ENCODE results near the gene ROBO1.
A peak's percentile ranks its signal among the peaks of the same experiment; 100 is the strongest.

Gene ROBO1

DNA sequence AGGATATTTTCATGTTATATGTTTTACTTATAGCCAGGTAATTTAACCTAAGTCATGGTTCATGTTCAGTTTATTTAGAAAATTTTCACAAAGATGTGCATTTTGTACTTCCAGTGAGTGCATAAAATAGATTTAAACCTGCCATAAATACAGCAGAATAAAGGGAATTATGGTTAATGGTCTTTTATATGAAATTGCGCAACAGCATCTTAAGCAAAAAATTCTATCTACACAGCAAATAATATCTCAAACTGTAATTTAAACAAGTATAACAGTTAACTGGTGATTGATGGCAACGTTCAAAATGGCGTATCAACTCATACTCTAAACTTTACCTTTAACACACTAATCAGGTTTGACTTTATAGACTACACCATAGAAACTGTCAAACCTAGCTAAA lies 97.6 kb downstream of the ROBO1 start:
- DNase-seq (ENCODE audit: low spot score) = no peak

DNA sequence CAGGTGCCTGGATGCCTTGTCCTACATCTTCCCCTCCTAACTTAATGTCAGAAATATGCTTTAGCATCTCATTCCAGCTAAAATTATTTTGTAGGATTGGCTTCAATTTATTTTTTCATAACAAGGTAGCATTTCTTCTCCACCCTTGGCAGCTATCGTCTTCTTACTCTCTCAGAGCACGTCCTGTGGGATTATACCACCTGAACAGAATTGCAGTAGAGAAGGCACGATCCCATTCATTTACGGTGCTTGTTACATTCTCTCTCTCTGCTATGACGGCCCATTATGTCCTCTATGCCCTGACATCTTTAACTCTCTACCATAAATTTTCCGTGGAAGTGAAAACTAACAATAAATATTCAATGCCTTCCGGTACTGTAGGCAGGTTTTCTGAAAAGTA lies 103.3 kb downstream of the ROBO1 start:
- no peak for DNase-seq (ENCODE audit: low spot score)

DNA sequence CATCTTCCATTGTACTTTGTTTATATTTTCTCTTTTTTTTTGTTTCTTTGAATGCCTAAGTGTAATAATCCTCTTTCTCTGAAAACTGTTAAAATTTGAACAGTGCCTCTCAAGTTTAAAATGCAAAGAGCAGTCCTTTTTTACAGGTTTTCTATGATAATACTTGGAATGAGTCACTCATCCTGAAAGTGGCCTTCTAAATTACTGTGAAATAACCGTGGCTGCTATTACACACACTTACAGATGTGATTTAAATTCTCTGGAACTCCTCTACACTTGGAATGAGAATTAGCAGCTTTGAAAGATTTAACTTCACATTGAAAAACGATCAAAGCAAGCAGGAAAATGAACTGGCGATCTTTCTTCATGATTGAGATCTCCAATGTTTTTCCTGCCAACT lies 105.9 kb downstream of the ROBO1 start:
- DNase-seq (ENCODE audit: low spot score) = no peak

DNA sequence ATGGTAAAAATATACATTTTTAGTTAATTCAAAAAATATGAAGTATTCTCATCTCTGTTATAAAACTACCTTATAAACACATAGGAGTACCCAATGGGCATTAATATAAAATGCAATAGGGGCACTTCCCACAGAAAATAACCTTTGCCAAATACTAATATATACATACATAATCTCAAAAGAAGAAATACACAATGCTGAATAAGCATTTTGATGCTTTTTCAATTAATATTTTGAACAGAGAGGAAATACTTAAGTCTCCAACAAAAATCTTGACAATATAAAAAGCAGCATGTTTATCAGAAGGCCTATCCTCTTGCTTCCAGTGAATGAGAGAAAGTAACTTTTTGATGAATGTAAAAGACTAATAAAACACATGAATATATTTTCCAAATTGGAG lies 110.7 kb downstream of the ROBO1 start:
- no peak for DNase-seq (ENCODE audit: low spot score)

DNA sequence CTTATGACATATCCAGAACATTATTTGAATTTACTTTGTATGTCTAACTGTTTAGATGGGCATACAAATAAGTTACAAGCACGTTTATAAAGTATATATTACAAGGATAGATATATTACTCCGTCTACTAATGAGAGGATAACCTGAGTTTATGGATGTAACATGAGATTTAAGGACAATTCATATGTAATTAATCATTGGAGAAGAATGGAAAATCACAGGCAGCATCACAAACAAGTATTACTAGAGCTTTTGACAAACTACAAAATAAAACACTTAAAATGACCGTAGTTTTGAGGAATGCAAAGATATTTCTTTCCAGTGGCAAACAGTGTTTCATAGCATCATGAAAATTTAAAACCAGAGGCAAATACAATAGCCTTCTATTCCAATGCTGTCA lies 113.8 kb downstream of the ROBO1 start:
- DNase-seq (ENCODE audit: low spot score) = no peak

DNA sequence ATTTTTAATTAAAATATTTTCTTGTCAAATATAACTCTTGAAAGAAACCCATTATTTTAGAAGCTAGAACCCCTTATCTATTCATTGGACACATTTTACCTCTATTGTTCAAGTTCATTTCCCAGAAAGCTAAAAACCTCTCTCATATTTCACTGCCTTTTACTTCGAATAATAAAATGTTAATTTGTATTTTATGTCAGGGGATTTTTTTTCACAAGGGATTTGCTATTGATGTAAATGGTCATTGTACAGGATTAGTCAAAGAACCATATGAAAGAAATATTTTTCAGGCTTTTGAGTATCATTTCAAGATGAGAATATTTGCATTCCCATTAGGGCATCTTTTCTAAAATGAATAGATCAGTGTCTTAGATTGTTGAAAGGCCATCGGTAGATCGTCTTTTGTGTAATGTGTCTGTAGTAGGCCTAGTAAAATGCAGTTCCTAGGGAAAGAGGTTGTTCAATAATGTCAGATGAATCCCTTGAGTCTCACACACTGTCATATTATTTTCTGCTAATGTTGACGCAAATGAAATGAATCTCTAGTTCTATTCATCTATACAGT lies 114.5 kb downstream of the ROBO1 start:
- DNase-seq (ENCODE audit: low spot score) = no peak

DNA sequence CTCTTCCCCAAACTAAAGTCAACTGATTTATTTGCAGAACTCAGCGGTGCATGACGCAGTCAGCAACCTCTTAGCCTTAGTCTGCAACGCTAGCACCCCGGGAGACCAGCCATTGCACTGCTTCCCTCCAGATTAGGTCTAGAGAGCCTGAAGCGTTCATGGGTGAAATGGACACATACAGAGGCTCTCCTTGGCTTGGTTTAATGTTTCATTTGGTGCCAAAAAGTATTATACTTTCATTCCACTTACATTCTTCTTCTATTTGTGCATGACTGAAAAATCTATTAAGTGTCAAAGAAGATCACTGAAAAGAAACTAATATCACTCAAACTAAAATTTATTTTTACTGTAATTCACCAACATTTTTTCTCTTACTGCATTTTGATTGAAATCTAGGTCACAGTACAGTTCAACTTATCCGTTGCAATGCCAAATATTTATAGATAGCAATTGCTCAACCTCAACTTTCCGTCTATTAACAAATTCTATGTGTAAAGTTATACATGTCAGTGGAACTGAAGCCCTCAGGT lies 116.2 kb downstream of the ROBO1 start:
- DNase-seq (ENCODE audit: low spot score) = peak; percentile 63

DNA sequence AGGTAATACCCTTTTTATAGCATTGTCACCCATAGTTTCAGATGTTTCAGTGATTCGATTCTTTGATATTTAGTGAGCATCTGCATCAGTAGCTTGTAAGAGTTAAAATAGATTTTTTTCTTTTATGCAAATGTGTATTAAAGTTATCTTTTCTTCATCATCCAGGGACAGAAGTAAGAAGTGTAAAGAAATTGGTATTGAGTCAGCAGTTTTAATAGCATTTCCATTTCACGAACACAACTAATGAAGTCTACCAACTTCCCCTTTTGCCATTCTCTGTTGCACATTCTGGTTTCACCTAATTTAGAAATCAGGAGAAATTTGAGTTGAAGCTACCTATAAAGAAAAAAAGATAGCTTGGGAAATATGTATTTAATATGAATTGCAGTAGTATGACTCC lies 127.9 kb downstream of the ROBO1 start:
- DNase-seq (ENCODE audit: low spot score) = no peak

DNA sequence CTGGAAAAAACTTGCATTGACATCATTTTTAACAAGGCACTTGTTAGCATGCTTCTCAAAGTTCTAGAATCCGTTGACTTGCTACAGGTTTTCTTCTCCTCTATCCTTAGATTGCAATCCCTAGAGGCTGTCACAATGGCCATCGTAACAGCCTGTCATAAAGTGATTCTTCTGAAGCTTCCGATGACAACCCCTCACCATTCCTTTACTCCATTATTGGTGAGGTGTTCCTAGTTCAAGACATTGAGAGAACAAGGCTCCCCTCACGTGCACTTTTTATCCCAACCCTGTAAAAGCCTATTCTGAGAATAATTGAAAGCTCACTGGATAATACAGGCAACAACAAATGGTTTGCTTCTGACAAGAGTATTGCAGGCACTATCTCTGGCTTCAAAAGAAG lies 131.4 kb downstream of the ROBO1 start:
- no peak for DNase-seq (ENCODE audit: low spot score)

DNA sequence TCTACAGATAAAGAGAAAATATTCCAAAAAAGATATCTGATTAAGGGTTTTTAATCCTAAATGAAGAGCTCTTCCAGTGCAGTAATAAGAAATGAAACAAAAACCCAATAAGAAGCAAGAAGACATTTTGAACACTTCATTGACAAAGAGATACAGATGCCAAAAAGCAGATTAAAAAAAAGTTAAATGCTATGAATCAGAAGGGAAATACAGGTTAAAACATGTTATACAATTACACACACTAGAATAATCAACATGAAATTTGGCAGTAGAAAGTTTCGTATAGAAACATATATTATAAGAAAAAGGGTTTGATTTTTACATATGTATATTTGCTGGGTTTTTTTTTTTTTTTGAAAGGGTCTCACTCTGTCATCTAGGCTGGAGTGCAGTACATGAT lies 135.0 kb downstream of the ROBO1 start:
- no peak for DNase-seq (ENCODE audit: low spot score)

DNA sequence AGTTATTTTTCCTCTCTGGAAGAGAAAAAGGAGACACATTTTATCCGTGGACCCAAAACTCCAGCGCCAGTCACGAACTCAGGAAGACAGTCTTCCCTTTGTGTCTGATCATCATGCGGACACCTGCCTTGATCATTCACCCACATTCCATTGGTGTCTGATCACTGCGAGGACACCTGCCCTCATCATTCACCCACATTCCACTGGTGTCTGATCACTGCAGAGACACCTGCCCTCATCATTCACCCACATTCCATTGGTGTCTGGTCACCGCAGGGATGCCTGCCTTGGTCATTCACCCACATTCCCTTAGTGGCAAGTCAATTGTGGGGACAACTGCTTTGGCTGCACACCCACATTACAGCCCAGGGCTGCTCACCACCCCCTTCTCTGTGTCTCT lies 148.9 kb downstream of the ROBO1 start:
- peak; percentile 87 for DNase-seq (ENCODE audit: low spot score)

DNA sequence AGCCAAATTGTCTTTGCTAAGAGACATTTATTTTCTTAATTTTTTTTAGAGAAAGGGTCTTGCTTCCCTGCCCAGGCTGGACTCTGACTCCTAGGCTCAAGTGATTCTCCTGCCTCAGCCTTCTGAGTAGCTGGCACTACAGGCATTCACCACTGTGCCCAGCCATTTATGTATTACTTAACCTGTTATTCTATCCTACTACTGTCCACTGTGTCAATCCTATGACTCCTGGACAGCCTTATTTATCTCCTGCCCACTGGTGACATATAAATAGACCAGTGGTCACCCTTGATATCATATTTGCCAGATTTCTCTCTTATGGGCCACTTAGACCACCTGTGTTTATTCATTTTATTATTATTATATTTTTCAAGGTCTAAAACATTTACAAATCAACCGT lies 161.4 kb downstream of the ROBO1 start:
- DNase-seq (ENCODE audit: low spot score) = no peak

DNA sequence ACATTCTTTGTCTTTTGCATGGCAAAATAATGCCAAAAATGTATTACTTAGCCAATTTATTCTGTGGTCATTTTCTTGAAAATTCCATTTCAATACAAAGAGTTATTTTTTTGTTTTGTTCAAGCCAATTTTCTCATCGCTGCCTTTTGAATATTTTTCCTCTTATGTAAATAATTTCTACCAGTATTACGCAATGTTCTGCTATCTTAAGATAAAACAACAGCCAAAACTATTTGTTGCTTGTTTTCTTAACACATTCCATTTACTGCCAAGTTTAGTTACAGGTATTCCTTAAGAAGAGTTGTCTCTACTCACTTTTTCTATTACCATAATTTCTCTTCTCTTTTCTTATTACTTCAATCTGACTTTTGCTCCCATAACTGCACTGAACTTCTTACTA lies 163.1 kb downstream of the ROBO1 start:
- DNase-seq (ENCODE audit: low spot score) = no peak

DNA sequence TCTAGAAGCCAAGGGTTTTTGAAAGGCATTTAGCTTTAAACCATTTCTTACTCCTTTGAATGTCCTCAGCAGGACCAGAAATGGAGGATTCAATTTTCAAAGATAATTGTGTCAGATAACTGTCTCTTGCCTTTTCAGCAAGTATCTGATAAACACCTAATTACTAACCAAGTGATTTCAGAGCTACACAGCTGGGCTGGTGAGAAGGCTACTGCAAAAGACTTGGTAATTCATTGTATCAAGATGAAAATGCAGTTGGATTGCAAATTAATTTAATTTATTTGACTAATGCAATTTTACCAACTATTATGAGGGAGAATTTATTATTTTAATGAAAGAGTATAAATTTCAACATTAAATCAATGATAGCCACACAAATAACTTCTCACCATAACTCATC lies 165.4 kb downstream of the ROBO1 start:
- DNase-seq (ENCODE audit: low spot score) = no peak

DNA sequence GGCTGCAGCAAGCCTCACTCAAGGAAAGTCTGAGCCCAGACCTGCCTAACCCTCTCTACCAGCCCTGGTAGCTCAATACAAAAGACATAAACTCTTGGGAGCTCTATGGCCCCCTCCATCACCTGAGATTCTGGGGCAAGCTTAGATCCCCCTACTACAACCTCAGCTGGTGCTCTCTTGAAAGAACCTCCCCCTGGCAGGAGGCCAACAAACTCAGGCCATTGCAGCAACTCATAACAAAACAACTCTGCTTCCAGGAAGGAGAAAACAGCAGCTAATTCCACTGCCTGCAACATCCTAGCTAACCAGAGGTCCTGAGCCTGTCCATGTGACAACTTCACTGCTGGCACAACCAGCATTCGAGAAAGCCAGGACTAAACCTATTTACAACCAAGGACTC lies 169.2 kb downstream of the ROBO1 start:
- DNase-seq (ENCODE audit: low spot score) = peak; percentile 25

DNA sequence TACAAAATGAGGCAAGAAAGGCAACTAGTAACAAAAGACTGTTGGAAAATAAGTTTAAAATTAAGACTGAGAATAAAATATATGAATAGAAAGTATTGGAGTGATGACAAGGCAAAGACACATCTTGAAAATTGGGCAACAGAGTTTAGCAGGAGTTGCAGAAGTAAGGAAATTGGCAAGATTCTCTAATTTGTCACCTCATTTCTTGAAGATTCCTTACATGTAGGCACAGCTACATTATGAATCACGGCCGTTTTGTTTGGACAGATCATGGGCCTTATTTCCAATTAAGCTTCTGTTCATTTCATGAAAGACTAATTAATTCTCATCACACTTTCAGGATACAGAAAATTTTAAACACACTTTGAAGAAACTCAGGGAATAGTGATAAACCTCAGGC lies 170.1 kb downstream of the ROBO1 start:
- DNase-seq (ENCODE audit: low spot score) = no peak

DNA sequence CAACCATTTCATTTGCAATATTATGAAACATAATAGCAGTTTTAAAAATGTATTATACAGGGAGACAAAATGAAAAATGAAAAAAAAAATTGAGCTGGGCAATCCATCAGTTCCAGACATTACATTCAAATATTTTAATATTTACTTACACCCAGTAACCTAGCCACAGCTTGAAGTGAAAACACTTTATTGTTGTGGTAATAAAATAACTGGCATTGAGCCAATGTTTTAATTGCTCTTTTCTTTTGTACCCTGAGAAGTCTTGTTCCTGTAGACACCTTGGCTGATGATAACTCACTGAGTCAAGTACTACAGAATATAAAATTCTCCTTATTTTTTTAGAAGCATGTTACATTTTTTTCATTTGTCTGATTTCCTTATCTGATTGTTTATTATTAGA lies 180.6 kb downstream of the ROBO1 start:
- DNase-seq (ENCODE audit: low spot score) = no peak

DNA sequence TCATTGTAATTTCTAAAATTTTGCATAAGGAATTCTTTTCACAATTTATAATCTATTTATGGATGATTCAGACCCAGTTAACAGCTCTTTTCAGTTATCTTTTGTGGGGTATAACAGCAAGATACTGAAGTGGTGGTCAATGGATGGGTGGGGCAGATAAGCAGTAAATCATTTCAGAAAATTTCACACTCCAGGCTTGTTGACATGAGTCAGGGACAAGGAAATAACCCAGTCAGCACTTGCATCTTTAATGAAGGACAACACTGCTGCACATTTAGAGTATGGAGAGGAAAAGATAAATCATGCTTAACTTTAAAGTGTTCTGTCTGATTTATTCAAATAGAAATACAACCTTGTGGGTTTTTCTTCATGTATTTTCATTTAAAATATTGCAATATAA lies 181.6 kb downstream of the ROBO1 start:
- no peak for DNase-seq (ENCODE audit: low spot score)

DNA sequence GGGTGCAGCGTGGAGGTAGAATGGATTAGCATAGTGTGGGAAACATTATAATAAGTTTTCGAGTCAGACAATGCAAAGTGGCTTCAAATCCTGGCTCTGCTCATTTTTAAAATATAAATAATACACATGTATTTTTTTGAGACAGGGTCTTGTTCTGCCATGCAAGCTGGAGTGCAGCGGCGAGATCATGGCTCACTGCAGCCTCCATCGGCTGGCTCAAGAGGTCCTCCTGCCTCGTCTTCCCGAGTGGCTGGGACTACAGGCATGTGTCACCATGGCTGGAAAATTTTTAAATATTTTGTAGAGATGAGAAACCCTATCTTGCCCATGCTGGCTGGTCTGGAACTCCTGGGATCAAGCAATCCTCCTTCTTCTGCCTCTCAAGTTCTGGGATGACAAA lies 194.9 kb downstream of the ROBO1 start:
- no peak for DNase-seq (ENCODE audit: low spot score)

DNA sequence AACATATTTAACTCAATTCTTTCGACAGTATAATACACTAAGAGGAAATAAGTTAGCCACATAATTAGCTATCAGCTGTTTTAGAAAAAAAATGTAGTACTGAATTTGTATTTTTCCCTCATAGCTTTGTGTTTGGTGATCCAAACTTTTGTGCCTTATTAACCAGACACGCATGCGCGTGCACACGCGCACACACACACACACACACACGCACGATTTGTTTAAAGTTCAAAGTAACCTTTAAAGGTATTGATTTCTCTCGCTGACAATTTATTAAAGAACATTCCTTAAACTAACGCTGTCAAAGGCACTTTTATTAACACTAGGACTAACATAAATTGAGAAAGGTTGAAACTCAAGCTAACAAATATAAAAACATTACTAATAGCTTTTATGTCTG lies 198.9 kb downstream of the ROBO1 start:
- no peak for DNase-seq (ENCODE audit: low spot score)

DNA sequence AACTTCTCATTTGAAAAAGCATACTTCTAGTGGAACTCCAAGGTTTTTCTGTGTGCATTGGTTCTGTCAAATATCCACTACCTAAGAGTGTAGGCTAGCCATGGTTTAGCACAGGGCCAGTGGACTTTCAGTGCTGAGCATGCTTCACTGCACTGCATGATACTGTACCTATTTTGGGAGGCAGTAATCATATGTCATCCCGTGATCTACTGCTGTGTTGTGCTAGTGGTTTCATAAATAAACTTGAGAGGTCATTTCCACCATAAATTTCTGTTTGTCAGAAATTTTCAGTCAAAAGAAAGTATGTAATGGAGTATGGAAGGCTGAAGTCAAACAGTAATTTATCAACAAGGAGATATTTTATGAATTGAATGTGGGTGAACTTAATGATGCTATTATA lies 203.6 kb downstream of the ROBO1 start:
- peak; percentile 1 for DNase-seq (ENCODE audit: low spot score)

DNA sequence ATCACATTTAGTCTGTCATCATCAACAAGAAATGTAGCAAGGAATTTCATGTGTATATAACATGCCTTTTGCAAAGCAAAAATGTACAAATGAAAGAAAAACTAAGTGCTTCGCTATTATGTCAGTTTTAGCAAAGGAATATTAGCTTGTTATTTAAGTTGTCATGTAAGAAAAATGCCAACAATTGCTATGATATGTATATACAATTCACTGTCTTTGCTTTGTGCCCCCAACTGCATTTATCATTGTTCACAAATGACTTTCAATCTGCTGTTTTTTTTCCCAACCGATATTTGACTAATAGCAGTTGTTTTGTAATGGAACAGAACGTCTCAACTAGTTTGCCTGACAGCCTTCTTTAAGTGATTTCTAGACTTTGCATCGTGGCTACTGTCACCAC lies 207.1 kb downstream of the ROBO1 start:
- DNase-seq (ENCODE audit: low spot score) = no peak

DNA sequence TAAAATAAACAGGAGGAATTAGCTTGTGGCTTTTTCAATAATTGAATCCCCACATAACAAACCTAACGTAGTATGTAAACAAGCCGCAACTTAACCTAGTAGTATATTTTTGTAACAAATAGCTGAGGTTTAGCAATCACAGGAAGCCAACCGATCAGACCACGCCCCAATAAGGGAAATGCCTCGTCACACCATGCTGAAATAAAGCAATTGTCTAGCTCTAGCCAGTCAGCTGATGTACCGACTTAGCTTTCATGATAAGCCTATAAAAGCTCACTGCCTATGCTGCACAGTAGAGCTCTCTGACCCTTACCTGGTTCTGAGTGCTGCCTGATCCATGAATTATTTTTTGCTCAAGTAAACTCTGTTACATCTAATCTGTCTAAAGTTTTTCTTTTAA lies 208.9 kb downstream of the ROBO1 start:
- no peak for DNase-seq (ENCODE audit: low spot score)

DNA sequence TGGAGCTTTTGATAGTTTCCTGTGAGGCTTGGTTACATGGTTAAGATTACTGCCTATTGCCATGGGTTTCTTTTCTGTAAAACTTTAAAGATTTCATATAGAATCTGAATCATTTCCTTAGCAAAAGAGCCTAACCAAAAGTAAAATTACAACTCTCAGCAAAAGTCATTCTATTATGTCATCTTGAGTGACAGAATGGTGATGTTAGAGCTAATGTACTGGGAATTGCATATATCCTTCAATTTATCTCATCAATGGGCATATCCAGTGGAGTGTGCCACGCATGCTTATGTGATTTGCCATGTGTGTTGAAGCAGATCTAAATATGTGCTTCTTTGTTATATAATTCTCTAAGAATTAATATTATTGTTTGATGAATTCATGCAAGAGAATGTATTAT lies 212.1 kb downstream of the ROBO1 start:
- DNase-seq (ENCODE audit: low spot score) = no peak

DNA sequence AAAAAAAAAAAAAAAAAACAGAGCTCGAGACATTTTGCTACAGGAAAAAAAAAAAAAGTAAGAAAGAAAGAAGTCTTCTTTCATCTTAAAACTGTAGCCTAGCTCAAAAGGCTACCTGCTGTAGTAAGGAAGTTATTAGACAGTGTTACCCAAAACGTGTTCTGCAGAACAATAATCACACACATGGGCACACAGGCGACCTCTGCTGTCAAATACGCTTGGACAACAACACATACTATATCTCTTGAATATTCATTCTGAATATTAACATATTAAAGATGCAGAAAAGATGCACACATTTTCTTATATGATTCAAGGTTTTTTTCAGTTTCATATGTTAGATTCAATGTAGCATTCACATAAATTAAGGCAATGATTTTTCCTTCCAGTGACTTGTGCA lies 215.8 kb downstream of the ROBO1 start:
- DNase-seq (ENCODE audit: low spot score) = no peak
